ENCODE measurements around the gene DDHD1.
"Not testable (repeated sequence)": the region's sequence is repeated elsewhere in the genome, so short reads cannot be mapped to it uniquely, and the experiment has no call there.

DDHD1 gene

DNA sequence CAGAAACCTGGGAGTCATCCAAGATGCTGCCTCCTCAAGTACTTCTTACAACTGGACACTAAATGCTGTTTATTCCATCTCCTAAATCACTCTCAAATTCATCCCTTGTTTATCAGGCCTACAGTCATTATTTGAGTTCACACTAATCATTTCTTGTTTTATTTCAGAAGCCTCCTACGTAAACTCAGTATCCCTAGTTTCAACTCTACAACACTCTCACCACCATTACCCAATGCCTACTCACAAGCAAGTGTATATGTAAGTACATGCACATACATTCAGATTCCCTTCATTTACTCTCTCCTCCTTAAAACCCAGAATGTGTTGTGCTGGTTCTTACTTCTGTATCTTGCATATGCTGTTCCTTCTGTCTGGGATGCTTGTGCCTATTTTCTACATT lies 43.0 kb downstream of the DDHD1 start:
- no peak for FAIRE-seq
- no peak for DNase-seq (ENCODE audit: extremely low spot score, insufficient read length, low read depth)

DNA sequence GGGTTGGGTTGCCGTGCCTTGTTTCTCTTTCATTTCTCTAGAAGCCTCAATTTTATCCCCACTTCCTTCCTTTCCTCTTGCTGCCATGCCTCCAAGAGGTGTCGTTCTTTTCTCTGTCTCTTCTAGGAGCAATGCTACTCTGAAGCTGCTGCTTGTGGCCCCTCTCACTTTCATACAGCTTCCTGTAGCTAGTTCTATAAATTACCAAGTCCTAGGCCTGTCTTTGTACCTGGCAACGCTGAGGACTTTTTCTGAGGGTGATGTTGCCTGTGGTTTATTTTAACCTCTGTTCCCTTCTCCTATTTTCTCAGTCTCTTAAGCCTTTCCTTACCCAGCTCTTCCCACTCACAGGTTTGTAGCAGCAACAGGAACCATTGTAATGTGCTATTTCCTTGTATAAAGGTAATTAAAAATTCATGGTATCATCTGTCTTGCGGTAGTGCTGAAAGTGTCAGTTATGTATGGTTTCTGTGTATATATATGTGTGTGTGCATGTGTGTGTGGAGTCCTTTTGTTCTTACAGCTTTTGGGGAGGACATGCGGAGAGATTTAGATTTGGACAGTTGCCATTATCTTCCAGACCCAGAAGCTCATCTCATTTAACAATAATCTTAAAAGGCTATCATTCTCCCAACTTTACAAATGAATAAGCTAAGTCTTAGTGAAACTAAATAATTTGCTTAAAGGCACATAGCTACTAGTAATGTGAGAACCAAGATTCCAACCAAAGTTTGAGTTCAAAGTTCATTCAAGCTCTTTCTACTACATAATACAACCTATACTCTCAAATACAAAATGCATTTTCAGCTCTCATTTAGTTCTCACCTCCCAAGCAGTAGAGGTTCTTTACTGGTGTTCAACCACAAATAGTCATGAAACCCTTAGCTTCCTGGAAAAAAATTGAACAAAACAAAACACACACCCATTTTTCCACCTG lies 43.8 kb downstream of the DDHD1 start:
- FAIRE-seq, result peak; percentile 93

DNA sequence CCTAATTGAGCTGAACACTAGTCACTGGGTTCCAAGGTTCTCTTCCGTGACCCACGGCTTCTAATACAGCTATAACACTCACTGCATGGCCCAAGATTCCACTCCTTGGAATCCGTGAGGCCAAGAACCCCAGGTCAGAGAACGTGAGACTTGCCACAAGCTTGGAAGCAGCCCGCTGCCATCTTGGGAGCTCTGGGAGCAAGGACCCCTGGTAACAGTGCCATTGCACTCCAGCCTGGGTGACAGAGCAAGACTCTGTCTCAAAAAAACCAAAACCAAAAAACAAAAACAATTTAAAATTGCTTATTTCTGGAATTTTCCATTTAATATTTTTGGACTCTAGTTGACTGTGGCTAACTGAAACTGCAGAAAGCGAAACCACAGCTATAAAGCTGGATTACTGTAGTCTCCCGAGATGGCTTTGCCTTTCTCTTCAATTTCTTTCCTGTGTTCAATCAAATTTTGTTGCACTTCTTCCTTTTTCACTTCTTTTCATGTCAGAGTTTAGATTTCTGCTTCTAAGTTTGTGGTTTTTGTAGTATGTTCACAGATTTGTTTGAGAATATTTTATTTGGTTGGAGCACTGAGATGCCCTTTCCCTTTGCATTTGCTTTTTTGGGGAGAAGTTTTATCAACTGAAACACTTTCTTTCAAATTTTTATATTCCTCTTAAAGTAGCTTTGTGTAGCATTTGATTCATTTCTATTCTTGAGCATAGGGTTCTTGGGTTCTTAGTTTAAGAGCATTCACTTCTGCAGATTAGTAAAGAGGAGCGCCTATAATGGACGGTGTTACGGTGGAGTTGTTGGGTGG lies 44.6 kb downstream of the DDHD1 start:
- DNase-seq (ENCODE audit: extremely low spot score, insufficient read length, low read depth) (no peak), FAIRE-seq (no peak)

More for the DNA sequence above, 43.8 kb downstream of the DDHD1 start:
- peak; percentile 37 for DNase-seq (ENCODE audit: extremely low spot score, insufficient read length, low read depth)

DNA sequence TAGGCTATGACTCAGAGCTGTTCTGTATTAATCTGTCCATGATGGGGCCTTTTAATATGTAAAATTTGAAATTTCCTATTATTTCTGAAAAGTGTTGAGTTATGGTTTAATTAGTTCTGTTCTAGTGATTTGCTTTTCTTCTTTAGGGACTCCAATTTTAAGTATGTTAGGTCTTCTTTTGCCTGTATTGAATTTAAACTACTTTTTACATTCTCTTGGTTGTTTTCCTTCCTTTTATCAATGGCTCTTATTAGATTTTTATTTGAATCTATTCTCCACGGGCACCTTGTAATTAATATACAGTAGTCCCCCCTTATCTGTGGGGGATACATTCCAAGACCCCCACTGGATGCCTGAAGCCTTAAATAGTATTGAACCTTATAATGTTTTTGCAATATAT lies 46.4 kb downstream of the DDHD1 start:
- FAIRE-seq, result no peak
- no peak for DNase-seq (ENCODE audit: extremely low spot score, insufficient read length, low read depth)

DNA sequence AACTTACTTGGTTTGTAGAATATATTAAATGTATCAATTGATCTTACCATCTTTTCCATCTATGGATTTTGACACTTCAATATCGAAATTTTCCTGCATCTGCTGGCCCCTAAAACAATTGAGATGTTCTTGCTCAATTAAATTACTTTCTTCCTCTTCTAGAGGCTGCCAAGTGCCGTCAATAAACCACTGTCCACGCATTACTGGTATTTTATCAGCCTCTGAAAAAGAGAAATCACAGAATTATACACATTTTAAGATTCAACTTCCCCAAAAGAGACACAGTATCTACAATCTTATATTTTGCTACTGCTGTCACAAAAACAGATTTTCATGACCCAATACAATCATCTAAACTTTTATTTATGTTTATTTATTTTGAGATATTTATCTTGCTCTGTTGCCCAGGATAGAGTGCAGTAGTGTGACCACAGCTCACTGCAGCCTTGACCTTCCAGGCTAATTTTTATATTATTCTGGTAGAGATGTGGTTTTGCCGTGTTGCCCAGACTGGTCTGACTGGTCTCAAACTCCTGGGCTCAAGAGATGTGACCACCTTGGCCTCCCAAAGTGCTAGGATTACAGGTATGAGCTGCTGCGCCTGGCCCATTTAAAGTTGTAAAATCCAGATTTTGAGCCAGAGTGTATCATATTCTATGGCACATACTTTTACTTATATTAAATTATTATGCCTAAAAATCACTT lies 49.3 kb downstream of the DDHD1 start:
- FAIRE-seq, result no peak
- no peak for DNase-seq (ENCODE audit: extremely low spot score, insufficient read length, low read depth)

DNA sequence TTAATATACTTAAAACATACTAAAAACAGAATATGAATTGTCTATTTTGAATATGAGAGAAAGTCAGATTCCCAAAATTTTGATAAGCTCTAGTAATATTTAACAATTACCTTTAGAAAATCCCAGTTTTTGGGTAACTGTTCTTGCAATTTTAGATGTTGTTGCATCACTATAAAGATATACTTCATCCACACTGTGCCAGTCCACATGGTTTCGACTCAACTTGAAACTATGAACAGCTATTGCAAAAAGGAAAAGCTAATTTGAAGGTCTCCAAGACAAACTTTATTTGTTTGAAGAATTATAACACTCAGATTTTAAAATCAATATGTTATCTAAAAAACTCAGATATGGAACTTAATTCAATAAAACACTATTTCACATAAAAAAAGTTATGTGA lies 59.9 kb downstream of the DDHD1 start:
- FAIRE-seq, result peak; percentile 26
- no peak for DNase-seq (ENCODE audit: extremely low spot score, insufficient read length, low read depth)

DNA sequence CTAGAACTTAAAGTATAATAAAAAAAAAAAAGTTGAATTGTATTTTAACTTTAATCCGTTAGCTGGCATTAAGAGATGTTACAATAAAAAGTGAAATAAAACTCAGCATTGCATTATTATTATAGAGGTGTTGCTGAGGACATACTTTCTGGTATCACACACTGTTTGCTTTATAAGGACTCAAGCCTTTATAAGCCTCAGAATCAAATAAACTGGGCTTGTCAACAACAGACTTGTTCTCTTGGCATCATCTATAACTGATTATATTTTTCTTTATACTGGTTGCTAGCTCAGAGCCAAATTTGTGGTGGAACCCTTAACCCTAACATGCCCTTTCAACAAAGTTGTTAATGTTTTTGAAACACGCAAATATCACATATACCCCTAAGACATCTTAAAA lies 62.3 kb downstream of the DDHD1 start:
- no peak for DNase-seq (ENCODE audit: extremely low spot score, insufficient read length, low read depth)
- FAIRE-seq, result no peak

DNA sequence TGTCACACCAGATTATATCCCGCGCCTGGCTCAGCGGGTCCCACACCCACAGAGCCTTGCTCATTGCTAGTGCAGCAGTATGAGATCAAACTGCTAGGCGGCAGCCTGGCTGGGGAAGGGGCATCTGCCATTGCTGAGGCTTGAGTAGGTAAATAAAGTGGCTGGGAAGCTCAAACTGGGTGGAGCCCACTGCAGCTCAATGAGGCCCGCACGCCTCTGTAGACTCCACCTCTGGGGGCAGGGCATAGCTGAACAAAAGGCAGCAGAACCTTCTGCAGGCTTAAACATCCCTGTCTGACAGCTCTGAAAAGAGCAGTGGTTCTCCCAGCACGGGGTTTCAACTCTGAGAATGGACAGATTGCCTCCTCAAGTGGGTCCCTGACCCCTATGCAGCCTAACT lies 68.2 kb downstream of the DDHD1 start:
- not testable (repeated sequence) for FAIRE-seq; DNase-seq (ENCODE audit: extremely low spot score, insufficient read length, low read depth)

DNA sequence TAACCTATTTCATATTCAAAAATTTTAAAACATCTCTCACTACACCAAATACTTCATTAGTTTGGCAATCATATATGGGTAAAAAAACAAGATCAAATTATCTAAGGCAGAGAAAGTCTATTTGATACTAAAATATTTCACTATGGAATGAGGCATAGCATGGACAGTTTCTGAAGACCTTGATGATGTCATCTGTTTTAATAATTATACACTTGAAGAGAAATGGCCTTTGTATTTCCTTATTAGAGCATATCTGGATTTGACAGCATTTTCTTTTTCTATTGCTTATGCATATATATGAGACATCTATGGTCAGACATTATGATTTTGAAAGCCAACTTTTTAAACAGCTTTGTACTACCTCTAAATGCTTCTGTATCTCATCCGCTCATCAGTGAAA lies 88.6 kb downstream of the DDHD1 start:
- DNase-seq (ENCODE audit: extremely low spot score, insufficient read length, low read depth) (no peak), FAIRE-seq (no peak)

DNA sequence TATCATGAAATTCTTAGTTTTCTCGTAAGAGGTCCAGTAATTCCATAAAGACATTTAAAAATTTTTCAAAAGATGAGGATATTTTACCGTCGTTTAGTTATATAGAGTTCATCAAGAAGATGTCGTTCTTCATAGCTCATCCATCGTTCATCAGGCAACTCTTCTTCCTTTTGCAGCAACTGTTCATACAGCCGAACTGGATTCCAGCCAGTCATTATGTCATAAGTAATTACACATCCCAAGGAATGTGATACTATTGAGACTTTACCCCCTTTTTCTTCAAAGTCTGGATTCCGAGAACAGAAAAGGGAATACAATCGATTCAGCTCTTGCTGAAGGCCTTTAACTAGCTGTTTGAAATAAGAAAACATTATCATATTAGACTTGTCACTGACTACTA lies 90.3 kb downstream of the DDHD1 start:
- FAIRE-seq (no peak), DNase-seq (ENCODE audit: extremely low spot score, insufficient read length, low read depth) (no peak)

DNA sequence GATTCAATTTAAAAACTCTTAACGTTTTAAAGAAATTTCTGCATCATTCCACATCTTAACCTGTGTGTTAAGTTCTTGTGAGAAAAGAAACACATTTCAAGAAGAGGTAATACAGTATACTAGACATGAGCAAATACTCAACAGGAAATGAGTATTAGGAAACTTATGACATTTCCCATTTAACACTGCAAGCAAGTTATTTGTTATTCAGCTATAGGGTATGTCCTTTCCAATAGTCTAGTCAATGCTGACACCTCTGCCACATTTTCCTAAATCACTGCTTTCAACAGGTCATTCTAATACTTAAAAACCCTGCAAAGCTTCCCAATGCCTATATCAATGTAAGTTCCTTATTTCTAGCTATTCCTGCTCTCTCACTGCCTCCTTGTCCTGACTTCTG lies 93.1 kb downstream of the DDHD1 start:
- DNase-seq (ENCODE audit: extremely low spot score, insufficient read length, low read depth), result no peak
- no peak for FAIRE-seq

DNA sequence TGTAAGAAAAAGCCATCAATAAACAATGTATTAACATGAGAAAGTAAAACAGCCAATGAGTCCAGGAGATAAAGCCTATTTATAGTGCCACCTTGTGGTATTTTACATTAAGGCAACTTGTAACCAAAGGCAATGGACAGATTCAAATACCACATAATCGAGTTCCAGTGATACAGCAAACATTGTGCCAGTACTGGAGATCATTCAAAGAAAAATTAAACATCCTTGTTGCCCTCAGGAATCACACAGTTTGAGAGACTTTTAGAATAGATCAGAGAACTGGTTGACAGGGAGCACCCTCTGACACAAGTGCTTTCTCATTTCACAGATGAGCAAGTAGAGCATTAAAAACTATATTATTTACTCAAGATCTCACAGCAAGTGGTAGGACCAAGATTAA lies 98.1 kb downstream of the DDHD1 start:
- DNase-seq (ENCODE audit: extremely low spot score, insufficient read length, low read depth) (no peak), FAIRE-seq (peak; percentile 72)

DNA sequence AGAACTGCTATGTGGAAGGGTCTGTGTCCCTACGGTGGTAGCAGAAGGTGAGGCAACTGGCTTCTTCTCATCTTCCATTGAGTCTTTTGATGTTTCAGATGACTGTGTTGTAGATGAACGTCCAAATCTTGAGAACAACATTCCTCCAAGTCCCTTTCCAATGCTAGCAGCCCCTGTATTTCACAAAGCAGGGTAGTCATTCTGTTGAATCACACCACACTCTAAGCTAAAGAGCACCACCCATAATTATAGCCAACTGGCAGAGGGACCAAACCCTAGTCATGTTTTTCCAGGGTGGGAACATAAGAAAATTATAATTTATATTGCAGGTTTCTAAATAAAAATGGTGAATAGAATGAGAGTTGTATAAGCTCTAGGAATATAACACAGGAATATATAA lies 98.7 kb downstream of the DDHD1 start:
- FAIRE-seq (no peak), DNase-seq (ENCODE audit: extremely low spot score, insufficient read length, low read depth) (no peak)

DNA sequence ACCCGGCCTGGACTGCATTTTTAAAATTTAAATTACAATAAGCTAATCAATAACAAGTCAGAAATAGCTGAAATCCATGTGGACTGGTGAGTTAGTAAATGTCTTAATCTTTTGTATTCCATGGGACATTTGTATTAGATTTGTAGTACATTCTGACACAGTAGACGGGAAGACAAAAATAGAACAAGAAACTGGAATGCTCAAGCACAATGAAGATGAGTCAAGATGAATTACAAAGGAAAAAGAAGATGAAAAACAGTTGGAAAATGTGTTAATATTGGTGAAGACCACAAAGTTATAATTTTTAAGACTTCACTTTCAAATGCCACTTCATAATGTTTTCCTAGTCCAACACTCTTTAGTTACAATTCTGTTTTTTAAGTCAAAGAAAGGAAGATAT lies 104.5 kb downstream of the DDHD1 start:
- FAIRE-seq (no peak), DNase-seq (ENCODE audit: extremely low spot score, insufficient read length, low read depth) (no peak)

DNA sequence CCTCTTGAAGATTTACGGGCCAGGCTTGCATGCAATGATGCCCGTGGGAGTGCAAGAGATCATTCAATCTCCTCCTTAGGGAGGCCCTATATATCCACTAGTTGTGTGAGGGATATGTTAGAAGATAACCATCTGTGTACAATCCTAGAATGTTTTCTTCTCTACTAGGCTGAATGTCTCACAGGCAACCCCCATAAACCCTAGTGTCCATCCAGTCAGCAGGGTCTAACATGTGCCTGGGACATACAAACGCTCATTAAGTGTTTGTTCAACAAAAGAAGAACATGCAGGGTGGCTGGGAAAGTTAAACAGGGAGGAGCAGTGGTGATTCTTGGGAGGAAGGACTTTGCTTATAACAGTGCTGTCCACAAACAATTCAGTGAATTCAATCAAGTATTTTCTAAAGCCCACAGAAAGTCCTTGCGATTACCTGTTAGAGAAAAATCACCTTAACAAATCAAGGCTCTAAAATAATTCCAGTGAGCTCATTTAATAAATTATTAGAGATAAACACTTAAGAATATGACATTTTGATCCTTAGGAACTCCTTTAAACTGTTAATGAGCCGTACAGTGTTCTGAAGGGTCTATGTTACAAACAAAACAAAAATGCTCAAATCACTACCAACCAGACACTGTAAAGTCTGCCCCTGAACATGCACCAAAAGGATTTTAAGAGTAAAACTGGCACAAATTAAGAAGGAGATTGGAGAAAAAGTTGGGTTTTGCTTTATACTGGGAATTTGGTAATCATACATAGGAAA lies 105.6 kb downstream of the DDHD1 start:
- FAIRE-seq (no peak), DNase-seq (ENCODE audit: extremely low spot score, insufficient read length, low read depth) (no peak)

DNA sequence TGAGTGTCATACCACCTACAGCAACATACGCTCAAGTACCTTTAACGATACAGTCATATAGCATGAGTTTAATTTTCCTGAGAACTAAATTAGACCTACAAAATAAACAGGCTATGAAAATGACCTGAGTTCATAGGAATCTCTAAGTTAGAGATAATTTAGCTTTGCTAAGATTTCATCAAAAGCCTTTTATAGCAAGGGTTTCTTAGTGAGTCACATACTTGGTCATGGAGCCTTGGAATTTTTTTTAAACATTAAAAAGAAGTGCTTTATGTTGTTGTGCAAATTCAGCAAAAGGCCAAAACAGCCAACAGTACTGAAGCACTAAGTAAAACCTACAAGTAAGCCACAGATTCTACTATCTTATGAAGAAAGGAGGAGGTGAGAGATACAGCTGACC lies 108.6 kb downstream of the DDHD1 start:
- no peak for DNase-seq (ENCODE audit: extremely low spot score, insufficient read length, low read depth)
- FAIRE-seq, result no peak

DNA sequence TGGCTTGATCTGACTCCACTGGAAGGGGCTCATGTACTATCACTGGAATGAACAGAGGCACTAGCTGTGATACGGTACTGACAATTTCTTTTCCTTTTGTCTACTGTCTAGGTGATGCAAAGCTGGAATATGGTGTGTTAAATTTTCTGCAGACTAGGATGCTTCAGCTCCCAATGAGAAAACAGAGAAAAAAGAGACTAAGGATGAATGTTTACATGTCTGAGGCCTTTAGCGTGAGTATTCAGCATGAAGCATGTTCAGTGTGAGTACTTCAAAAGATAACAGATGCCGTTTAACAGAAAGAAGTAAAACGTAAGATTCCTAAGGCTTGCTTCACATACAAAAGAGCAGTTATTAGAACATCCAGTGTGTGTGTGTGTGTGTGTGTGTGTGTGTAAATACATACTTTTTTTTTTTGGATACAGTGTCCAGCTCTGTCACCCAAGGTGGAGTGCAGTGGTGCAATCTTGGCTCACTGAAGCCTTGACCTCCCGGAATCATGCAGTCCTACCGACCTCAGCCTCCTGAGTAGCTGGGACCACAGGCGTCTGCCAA lies 110.0 kb downstream of the DDHD1 start:
- no peak for DNase-seq (ENCODE audit: extremely low spot score, insufficient read length, low read depth)
- no peak for FAIRE-seq

DNA sequence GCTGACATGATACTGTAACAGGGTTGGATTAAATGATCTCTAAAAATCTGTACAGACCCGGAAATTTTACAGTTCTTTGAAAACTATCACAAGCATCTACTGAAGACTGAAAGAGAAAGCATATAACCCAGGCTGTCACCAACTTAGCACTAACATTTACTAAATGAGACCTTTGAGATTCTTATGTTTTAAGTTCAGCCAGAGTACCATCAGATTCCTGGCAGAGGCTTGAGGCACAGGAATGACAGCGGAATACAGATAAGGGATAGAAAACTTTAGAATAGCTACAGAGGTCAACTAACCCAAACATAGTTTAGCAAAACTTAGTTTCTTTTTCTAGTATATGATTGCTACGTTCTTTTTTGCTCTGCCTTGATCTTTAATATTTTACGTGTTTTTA lies 110.6 kb downstream of the DDHD1 start:
- FAIRE-seq (no peak), DNase-seq (ENCODE audit: extremely low spot score, insufficient read length, low read depth) (no peak)

DNA sequence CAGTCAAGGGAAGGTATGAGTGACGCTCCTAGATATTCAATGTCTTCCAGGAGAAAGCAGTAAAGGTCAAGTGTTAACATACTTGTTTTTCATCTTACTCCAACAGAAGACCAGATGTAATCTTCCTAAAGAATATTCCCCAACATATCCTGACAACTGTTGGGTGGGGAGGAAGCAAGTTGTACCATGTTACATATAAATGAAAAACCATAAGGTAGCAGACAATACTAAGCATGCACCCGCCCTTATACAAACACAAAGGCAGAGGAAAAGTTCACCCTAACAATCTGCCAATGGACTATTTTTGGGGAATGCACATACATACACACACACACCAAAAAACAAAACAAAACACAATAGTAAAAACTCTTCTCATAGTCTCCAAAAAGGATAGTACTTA lies 112.1 kb downstream of the DDHD1 start:
- no peak for DNase-seq (ENCODE audit: extremely low spot score, insufficient read length, low read depth)
- FAIRE-seq, result no peak

DNA sequence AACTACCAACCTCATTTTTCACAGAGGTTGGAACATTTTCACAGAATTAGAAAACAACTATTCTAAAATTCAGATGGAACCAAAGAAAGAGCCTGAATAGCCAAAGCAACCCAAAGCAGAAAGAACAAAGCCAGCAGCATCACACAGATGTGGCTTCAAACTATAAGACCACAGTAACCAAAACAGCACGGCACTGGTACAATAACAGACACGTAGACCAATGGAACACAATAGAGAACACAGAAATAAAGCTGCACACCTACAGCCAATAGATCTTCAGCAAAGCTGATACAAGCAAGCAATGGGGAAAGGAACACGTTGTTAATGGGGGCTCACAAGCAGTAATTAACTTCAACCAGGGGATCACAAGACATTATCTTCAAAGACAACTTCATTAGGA lies 114.5 kb downstream of the DDHD1 start:
- DNase-seq (ENCODE audit: extremely low spot score, insufficient read length, low read depth) (no peak), FAIRE-seq (no peak)
